Epithelial cell of esophagus (primary cell): ENCODE measurements around the gene ABCA4.

Experiments used
- DNase-seq: peaks from one replicate; pipeline ENCODE4 v3.0.0; 2010; ENCODE audit warnings: low read depth
- H3K4me3 ChIP-seq: 2 replicates; pipeline ENCODE4 v1.5.1; 2011; ENCODE audit warnings: mild to moderate bottlenecking, low read length, control low read depth
- CTCF ChIP-seq: IDR thresholded peaks from 2 replicates; pipeline ENCODE4 v1.5.1; 2011; ENCODE audit warnings: low read depth, mild to moderate bottlenecking, low read length, control low read depth, inconsistent platforms; ENCODE audit not compliant: insufficient read depth; ENCODE audit errors: missing control alignments

Gene ABCA4

GRCh38 chr1:94115900-94116436 lies 5.0 kb downstream of the ABCA4 start:
- no peak for DNase-seq
- no peak for TF ChIP-seq CTCF
- no peak overlapping the region for H3K4me3 ChIP-seq

- TF ChIP-seq CTCF = no peak
- DNase-seq = no peak
- H3K4me3 ChIP-seq = no peak overlapping the region
Measured at GRCh38 chr1:94115254-94115899, 5.6 kb downstream of the ABCA4 start.

GRCh38 chr1:94113589-94114226 lies 7.2 kb downstream of the ABCA4 start:
- no peak for DNase-seq
- no peak overlapping the region for H3K4me3 ChIP-seq
- no peak for TF ChIP-seq CTCF

GRCh38 chr1:94111879-94112278 lies 9.1 kb downstream of the ABCA4 start:
- DNase-seq = no peak
- no peak for TF ChIP-seq CTCF
- H3K4me3 ChIP-seq = no peak overlapping the region

GRCh38 chr1:94110946-94111740 lies 9.8 kb downstream of the ABCA4 start:
- no peak for TF ChIP-seq CTCF
- H3K4me3 ChIP-seq = no peak overlapping the region
- no peak for DNase-seq

- H3K4me3 ChIP-seq = no peak overlapping the region
- no peak for DNase-seq
- no peak for TF ChIP-seq CTCF
Measured at GRCh38 chr1:94110021-94110761, 10.8 kb downstream of the ABCA4 start.
